Loucy (cell line): ENCODE results near the gene NHLRC3.

Experiments
- CTCF ChIP-seq: fragments of 200-600 bp; sonication (generic); conservative IDR thresholded peaks from 2 replicates; pipeline ENCODE4 v1.5.1; 2014; ENCODE audit warnings: mild to moderate bottlenecking, antibody characterized with exemption, low read length
- EZH2phosphoT487 ChIP-seq: fragments of 200-600 bp; IDR thresholded peaks from 2 replicates; pipeline ENCODE4 v1.6.1; 2018; ENCODE audit warnings: antibody characterized with exemption, mild to moderate bottlenecking, moderate library complexity, borderline replicate concordance

DNA sequence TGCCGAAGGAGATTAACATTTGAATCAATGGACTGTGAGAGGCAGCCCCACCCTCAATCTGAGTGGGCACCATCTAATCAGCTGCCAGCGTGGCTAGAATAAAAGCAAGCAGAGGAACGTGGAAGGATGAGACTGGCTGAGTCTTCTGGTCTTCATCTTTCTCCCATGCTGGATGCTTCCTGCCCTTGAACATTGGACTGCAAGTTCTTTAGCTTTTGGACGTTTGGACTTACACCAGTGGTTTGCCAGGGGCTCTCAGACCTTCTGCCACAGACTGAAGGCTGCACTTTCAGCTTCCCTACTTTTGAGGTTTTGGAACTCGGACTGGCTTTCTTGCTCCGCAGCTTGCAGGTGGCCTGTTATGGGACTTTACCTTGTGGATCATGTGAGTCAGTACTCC is 14.7 kb downstream of the NHLRC3 start:
- no peak for TF ChIP-seq CTCF
- TF ChIP-seq EZH2phosphoT487: no peak
